NB4 (cell line): Measurements from ENCODE around the gene ZBTB20.

ENCODE experiments used
- CTCF ChIP-seq: IDR thresholded peaks from one replicate; pipeline ENCODE4 v1.5.1; 2012; ENCODE audit warnings: low read depth, low read length
- MYC ChIP-seq: IDR thresholded peaks from 2 replicates; pipeline ENCODE4 v1.6.1; 2011; ENCODE audit warnings: low read depth, low read length

GRCh38 chr3:115161168-115161834 lies 14.2 kb upstream of the ZBTB20 start:
- TF ChIP-seq MYC (no peak), CTCF (no peak)
